ENCODE results near the gene HBP1.

HBP1 gene

GRCh38 chr7:107208563-107208962 is 39.8 kb downstream of the HBP1 start:
- Histone ChIP-seq H3K27me3 (ENCODE audit: insufficient read depth, poor library complexity, severe bottlenecking) (no peaks in the 10 kb centered on the region), H3K4me3 (replicated peaks; ENCODE audit: insufficient read depth, low read length) (no peak overlapping the region), H3K27ac (replicated peaks) (no peak overlapping the region)
- no peak for TF ChIP-seq GABPA (IDR thresholded peaks at IDR 0.05; ENCODE audit: low read depth)
- no peak for TF ChIP-seq CTCF (IDR thresholded peaks at IDR 0.05; ENCODE audit: insufficient read depth, low read length)
- no peak for TF ChIP-seq REST (IDR thresholded peaks at IDR 0.05; ENCODE audit: insufficient replicate concordance, low read depth)
- TF ChIP-seq POLR2AphosphoS5 (IDR thresholded peaks at IDR 0.05; ENCODE audit: low read depth), result no peak
- no peak for TF ChIP-seq SPI1 (IDR thresholded peaks at IDR 0.05; ENCODE audit: borderline replicate concordance, low read depth)
- no peak for DNase-seq (ENCODE audit: low read depth in 1 of 2, low spot score in 1 of 2)

- no peaks in the 10 kb centered on the region for H3K27me3 ChIP-seq (ENCODE audit: insufficient read depth, poor library complexity, severe bottlenecking)
- H3K27ac ChIP-seq (replicated peaks), result no peak overlapping the region
- TF ChIP-seq REST (IDR thresholded peaks at IDR 0.05; ENCODE audit: insufficient replicate concordance, low read depth) (no peak), POLR2AphosphoS5 (IDR thresholded peaks at IDR 0.05; ENCODE audit: low read depth) (no peak), GABPA (IDR thresholded peaks at IDR 0.05; ENCODE audit: low read depth) (no peak), CTCF (IDR thresholded peaks at IDR 0.05; ENCODE audit: insufficient read depth, low read length) (no peak), SPI1 (IDR thresholded peaks at IDR 0.05; ENCODE audit: borderline replicate concordance, low read depth) (no peak)
- DNase-seq (ENCODE audit: low read depth in 1 of 2, low spot score in 1 of 2), result no peak
- H3K4me3 ChIP-seq (replicated peaks; ENCODE audit: insufficient read depth, low read length), result no peak overlapping the region
Measured at GRCh38 chr7:107209565-107209964, 40.8 kb downstream of the HBP1 start.

GRCh38 chr7:107210400-107210799 is 41.6 kb downstream of the HBP1 start:
- H3K4me3 ChIP-seq (replicated peaks; ENCODE audit: insufficient read depth, low read length), result no peak overlapping the region
- TF ChIP-seq GABPA (IDR thresholded peaks at IDR 0.05; ENCODE audit: low read depth), result no peak
- TF ChIP-seq REST (IDR thresholded peaks at IDR 0.05; ENCODE audit: insufficient replicate concordance, low read depth), result no peak
- no peak for TF ChIP-seq POLR2AphosphoS5 (IDR thresholded peaks at IDR 0.05; ENCODE audit: low read depth)
- TF ChIP-seq CTCF (IDR thresholded peaks at IDR 0.05; ENCODE audit: insufficient read depth, low read length), result no peak
- no peak for TF ChIP-seq SPI1 (IDR thresholded peaks at IDR 0.05; ENCODE audit: borderline replicate concordance, low read depth)
- no peak overlapping the region for H3K27ac ChIP-seq (replicated peaks)
- DNase-seq (ENCODE audit: low read depth in 1 of 2, low spot score in 1 of 2), result no peak
- H3K27me3 ChIP-seq (ENCODE audit: insufficient read depth, poor library complexity, severe bottlenecking), result no peaks in the 10 kb centered on the region

All from HL-60 (cell line).